Measurements from ENCODE around the gene TVP23B.

Gene TVP23B

DNA sequence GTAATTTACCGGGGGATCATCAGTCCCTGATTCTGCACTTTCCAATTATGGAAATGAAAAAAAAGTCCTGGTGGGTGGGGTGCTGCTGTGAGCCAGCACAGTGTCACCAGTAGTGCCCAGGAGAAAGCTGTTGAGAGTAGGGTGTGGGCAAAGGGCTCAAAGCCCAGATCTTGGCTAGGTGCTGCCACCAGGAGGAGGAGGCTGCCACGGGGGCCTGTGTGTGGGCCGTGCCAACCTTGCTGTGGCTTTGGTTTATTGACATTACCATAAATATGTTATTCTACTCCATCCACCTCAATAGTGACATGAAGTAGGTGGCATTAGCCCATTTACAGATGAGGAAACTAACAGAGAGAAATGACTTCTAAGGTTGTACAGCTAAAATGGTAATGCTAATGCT, 70.2 kb downstream of the TVP23B start:
- DNase-seq (ENCODE audit: insufficient read length) (no peak), FAIRE-seq (no peak)
- TF ChIP-seq TAF1 (IDR thresholded peaks at IDR 0.05; ENCODE audit: borderline replicate concordance, low read depth, low read length) (no peak), POLR2A (IDR thresholded peaks at IDR 0.05; ENCODE audit: low read depth, low read length) (no peak), POLR2AphosphoS5 (IDR thresholded peaks at IDR 0.05; ENCODE audit: low read depth, low read length) (no peak)

DNA sequence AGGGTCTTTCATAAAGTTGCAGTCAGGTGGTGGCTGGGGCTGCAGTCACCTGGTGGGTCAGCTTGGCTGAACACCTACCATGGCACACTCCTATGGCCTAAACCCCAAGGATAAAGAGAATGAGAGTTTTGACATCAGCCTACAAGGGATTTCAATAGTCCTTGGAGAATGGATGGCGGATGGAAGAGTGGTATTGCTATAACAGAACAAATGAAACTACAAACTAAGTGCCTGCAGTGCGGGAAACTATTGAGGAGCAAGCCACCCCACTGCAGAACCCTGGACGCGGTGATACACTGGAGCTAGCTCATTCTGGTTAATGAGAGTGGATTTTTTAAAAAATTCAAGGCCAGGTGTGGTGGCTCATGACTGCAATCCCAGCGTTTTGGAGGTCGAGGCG, 74.0 kb downstream of the TVP23B start:
- no peak for FAIRE-seq
- DNase-seq (ENCODE audit: insufficient read length), result no peak
- TF ChIP-seq TAF1 (IDR thresholded peaks at IDR 0.05; ENCODE audit: borderline replicate concordance, low read depth, low read length), result no peak
- no peak for TF ChIP-seq POLR2AphosphoS5 (IDR thresholded peaks at IDR 0.05; ENCODE audit: low read depth, low read length)
- TF ChIP-seq POLR2A (IDR thresholded peaks at IDR 0.05; ENCODE audit: low read depth, low read length), result no peak

DNA sequence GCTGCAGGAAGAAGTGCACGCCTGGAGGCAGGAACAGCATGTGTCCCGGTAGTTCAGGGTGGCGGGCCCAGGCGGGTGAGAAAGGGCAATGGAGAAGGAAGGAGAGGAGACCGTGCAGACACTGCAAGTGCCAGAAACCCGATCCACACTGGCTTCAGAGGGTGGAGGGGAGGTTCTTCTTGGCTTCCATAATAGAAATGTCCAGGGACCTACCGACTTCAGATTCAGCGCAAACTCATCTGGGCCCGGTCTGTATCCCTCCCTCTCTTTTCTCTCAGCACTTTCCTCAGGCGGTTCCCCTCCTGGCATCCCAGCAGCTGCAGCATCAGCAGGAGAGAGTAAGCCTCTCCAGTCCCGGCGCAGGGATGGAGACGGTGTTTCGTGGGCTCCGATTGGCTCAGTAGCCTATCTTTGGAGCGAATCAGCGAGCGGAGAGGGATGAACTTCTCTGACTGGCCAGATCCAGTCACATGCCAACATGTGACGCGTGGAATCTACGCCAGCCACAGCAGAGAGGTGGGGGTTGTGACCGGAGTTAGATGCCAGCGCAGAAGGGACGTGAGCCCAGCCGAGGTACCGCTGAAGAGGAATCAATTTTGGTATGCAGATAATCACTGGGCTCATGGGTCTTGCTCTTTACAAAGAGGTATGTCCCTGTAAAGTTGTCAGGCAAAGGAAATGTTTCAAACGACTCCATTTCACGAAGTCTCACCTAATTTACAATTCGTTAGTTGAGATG, 75.0 kb downstream of the TVP23B start:
- FAIRE-seq, result peak; percentile 98

More for the DNA sequence above, 75.0 kb downstream of the TVP23B start:
- peak; percentile 55 for DNase-seq (ENCODE audit: insufficient read length)
- TF ChIP-seq POLR2AphosphoS5 (IDR thresholded peaks at IDR 0.05; ENCODE audit: low read depth, low read length) (peak; percentile 76), TAF1 (IDR thresholded peaks at IDR 0.05; ENCODE audit: borderline replicate concordance, low read depth, low read length) (peak; percentile 78), POLR2A (IDR thresholded peaks at IDR 0.05; ENCODE audit: low read depth, low read length) (peak; percentile 73; the same call in 1 of the 2 replicates)
